GM13977 (cell line): ENCODE data around the gene EPHB1.

Source experiments
- DNase-seq: peaks from one replicate; pipeline ENCODE4 v3.0.0; 2012; ENCODE audit warnings: low spot score
- in situ Hi-C: fragments of 300-500 bp; cut with MboI; formaldehyde crosslinking; loops from one replicate; pipeline ENCODE4 v1.12.0; 2022; ENCODE audit warnings: low sequenced_read_pairs, low pct_unique_long_range_greater_than_20kb, mixed read lengths, inconsistent platforms; ENCODE audit not compliant: unreplicated experiment
- TF ChIP-seq, protein P1 (sequence below): IDR thresholded peaks from 2 replicates; pipeline ENCODE4 v1.5.1; 2012; ENCODE audit warnings: mild to moderate bottlenecking, control low read depth; ENCODE audit not compliant: insufficient read depth; ENCODE audit errors: extremely low read depth, missing control alignments

EPHB1 gene

DNA sequence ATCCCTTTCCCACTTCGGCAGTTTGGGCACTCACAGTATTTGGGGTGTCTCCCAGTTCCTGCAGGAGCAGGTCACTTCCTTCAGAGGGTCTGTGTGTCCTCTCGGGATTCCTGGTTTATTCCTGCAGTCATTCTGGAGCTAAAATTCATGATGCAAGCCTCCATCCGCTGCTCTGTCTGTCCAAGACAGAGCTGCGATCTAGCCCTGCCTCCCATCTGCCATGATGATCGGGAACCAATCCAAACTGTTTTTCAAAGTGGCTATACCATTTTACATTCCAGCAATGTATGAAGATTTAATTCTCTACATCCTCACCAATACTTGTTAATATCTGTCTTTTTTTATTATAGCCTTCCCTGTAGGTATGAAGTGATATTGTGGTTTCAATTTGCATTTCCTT lies 273.0 kb downstream of the EPHB1 start:
- in situ Hi-C loops = no loop called here
- no peak for DNase-seq
- TF ChIP-seq, protein P1, sequence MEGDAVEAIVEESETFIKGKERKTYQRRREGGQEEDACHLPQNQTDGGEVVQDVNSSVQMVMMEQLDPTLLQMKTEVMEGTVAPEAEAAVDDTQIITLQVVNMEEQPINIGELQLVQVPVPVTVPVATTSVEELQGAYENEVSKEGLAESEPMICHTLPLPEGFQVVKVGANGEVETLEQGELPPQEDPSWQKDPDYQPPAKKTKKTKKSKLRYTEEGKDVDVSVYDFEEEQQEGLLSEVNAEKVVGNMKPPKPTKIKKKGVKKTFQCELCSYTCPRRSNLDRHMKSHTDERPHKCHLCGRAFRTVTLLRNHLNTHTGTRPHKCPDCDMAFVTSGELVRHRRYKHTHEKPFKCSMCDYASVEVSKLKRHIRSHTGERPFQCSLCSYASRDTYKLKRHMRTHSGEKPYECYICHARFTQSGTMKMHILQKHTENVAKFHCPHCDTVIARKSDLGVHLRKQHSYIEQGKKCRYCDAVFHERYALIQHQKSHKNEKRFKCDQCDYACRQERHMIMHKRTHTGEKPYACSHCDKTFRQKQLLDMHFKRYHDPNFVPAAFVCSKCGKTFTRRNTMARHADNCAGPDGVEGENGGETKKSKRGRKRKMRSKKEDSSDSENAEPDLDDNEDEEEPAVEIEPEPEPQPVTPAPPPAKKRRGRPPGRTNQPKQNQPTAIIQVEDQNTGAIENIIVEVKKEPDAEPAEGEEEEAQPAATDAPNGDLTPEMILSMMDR = no peak

DNA sequence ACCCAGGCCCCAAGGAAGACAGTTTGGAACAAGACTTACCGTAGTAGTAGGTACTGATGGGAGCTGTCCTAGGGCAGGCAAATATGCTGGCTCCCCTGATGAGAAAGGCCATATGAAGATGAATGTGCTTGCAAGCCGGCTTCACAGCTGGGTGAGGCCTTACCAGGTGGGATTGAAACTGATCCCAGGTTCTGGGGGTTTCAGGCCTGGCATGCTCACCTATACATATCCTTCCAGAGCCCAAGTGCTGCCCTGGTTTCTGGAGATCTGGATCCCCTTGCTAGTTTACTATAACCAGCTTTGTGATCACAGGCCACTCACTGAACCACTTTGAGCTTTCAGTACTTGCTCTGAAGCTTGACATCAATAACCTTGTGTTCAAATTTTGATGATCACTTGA lies 274.3 kb downstream of the EPHB1 start:
- no peak for DNase-seq
- TF ChIP-seq, protein P1 = no peak
- in situ Hi-C loops = no loop called here

DNA sequence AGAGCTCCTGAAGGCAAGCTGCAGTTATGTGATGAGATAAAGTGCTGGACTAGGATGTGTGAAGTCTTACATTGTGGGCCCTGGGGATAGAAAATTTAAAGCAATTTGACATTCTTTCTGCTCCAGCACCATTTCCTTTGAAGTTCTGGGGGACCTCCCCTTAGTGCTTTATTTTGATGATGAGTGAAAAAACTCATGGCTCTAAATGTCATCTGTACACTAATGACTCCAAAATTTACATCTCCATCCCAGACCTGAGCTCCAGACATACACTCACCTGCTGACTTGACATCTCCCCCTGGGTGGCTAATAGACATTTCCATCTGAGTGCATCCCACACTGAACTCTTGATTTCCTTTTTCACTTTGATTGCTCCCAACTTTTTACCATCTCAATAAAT lies 276.4 kb downstream of the EPHB1 start:
- no peak for DNase-seq
- in situ Hi-C loops = no loop called here
- TF ChIP-seq, protein P1 = no peak

DNA sequence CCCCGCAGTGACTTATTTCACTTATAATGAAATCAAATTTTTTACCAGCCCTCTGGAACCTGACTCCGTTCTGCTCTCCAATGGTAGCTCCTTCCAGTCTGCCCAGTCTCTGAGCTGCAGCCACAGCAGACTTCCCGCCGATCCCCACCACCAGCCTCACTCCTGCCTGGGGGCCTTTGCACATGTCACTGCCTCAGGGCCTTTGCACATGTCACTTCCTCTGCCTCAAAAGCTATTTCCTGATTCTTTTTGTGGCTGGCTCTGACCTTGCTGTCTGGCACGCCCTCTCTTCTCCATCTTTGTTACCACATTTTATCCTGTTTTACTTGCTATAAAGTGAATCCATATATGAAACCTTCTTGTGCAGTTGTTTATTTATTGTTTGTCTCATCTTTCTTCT lies 277.4 kb downstream of the EPHB1 start:
- in situ Hi-C loops = no loop called here
- TF ChIP-seq, protein P1 = no peak
- DNase-seq = no peak

DNA sequence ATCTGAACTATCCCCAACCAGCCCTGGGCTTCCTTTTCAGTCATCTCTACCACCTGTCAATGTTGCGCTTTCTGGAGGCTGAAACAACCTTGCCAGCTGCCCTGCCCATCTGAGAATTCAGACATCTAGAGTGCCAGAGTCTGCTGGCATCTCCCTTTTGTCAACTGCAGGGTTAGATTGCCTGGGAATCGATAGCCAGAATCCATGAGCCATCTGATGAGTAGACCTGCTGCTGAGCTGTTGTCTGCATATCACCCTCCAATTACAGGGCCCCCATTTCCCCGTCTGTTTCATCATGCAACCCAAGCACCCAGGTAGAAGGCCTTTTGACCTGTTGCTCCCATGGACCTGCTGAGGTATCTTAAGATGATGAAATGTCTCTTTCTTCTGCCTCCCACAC lies 280.1 kb downstream of the EPHB1 start:
- TF ChIP-seq, protein P1 = no peak
- no peak for DNase-seq
- in situ Hi-C loops = no loop called here

DNA sequence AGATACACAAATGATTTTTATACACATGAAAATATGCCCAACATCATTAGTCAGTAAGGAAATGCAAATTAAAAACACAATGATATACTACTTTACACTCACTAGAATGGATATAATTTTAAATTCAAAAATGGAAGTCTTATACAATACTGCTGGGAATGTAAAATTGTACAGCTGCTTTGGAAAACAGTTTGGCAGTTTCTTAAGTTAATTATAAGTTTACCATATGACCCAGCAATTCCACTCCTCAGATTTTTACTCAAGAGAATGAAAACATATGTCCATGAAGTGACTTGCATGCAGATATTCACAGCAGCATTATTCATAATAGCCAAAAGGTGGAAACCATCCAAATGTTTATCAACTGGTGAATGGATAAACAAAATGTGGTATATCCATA lies 281.3 kb downstream of the EPHB1 start:
- TF ChIP-seq, protein P1 = no peak
- DNase-seq = no peak
- in situ Hi-C loops = no loop called here

DNA sequence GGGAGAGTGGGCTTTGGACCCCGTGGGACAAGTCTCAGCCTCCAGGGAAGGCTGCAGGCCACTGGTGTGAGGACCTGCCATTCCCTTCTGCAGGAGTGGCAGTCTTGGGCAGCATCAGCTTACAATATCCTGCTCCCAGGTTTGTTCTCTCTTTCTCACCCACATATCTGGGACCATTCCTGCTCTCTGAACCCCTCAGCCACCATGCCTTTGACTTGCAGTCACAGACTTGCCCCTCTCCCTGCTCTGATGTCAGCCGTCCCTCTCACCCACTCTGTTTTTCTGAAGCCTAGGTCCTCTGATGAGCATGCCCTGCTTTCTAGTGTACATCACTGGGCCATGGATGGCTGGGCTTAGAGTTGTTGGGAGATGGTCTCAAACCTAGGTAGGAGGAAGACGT lies 282.1 kb downstream of the EPHB1 start:
- DNase-seq = no peak
- TF ChIP-seq, protein P1 = no peak
- in situ Hi-C loops = no loop called here
